GM19324 (cell line): ENCODE results near the gene FBXO9.

Experiments
- ATAC-seq: cut with Tn5 transposase; IDR thresholded peaks from one replicate; pipeline ENCODE4 v1.9.1; 2021; ENCODE audit warnings: mild to moderate bottlenecking, moderate library complexity; ENCODE audit not compliant: unreplicated experiment, low FRiP score

Gene FBXO9

GRCh38 chr6:53130569-53131290, 65.5 kb downstream of the FBXO9 start:
- no peak for ATAC-seq

- ATAC-seq: no peak
Observed at GRCh38 chr6:53133961-53134360, 68.8 kb downstream of the FBXO9 start.

- no peak for ATAC-seq
Observed at GRCh38 chr6:53134601-53135235, 69.5 kb downstream of the FBXO9 start.

GRCh38 chr6:53136000-53136609, 70.9 kb downstream of the FBXO9 start:
- ATAC-seq: no peak

- no peak for ATAC-seq
Observed at GRCh38 chr6:53139841-53140413, 74.7 kb downstream of the FBXO9 start.

GRCh38 chr6:53142810-53143209, 77.6 kb downstream of the FBXO9 start:
- no peak for ATAC-seq

GRCh38 chr6:53143710-53144109, 78.5 kb downstream of the FBXO9 start:
- no peak for ATAC-seq

- no peak for ATAC-seq
Observed at GRCh38 chr6:53144802-53145201, 79.6 kb downstream of the FBXO9 start.

GRCh38 chr6:53148684-53149083, 83.5 kb downstream of the FBXO9 start, which contains the start of gene GCM1:
TSS of gene GCM1 (minus strand) at chr6:53148841. CDS start at chr6:53145632, 3,209 bp downstream.
- no peak for ATAC-seq
